GM10248 (cell line): Measurements from ENCODE around the gene YEATS4.

ENCODE experiments used
- CTCF ChIA-PET: fragments of 300-600 bp; sonication (Branson Sonifier 250); formaldehyde crosslinking; extraction: SDS; loops from one replicate; lab custom pipeline; 2021; ENCODE audit warnings: antibody characterized with exemption; lab: Yijun Ruan, JAX
- POLR2A ChIA-PET: fragments of 350-650 bp; sonication (Branson Sonifier 250); formaldehyde crosslinking; extraction: SDS; loops from one replicate; lab custom pipeline; 2020; ENCODE audit warnings: antibody characterized with exemption; lab: Yijun Ruan, JAX
- DNase-seq: peaks from one replicate; pipeline ENCODE4 v3.0.0; 2012; ENCODE audit errors: extremely low spot score
- TF ChIP-seq, protein P1 (sequence below): IDR thresholded peaks from 2 replicates; pipeline ENCODE4 v1.5.1; 2012; ENCODE audit warnings: mild to moderate bottlenecking, low read depth; ENCODE audit errors: extremely low read depth, missing control alignments, control extremely low read depth

Gene YEATS4

GRCh38 chr12:69354556-69355187 is 4.9 kb upstream of the YEATS4 start:
- DNase-seq = no peak
- TF ChIP-seq, protein P1, sequence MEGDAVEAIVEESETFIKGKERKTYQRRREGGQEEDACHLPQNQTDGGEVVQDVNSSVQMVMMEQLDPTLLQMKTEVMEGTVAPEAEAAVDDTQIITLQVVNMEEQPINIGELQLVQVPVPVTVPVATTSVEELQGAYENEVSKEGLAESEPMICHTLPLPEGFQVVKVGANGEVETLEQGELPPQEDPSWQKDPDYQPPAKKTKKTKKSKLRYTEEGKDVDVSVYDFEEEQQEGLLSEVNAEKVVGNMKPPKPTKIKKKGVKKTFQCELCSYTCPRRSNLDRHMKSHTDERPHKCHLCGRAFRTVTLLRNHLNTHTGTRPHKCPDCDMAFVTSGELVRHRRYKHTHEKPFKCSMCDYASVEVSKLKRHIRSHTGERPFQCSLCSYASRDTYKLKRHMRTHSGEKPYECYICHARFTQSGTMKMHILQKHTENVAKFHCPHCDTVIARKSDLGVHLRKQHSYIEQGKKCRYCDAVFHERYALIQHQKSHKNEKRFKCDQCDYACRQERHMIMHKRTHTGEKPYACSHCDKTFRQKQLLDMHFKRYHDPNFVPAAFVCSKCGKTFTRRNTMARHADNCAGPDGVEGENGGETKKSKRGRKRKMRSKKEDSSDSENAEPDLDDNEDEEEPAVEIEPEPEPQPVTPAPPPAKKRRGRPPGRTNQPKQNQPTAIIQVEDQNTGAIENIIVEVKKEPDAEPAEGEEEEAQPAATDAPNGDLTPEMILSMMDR = no peak
- CTCF ChIA-PET = interaction anchor here (1.7 to 2.0 kb wide), 2 partner anchors 216 to 285 kb away, joined by 4 to 12 read pairs; no protein-coding TSS in a partner anchor
- POLR2A ChIA-PET = no interaction called here

- CTCF ChIA-PET = interaction anchor here (4.0 kb wide), 1 partner anchor 215 kb away, joined by 61 read pairs; no protein-coding TSS in a partner anchor
- no peak for DNase-seq
- POLR2A ChIA-PET = no interaction called here
Observed at GRCh38 chr12:69355363-69356028, 4.0 kb upstream of the YEATS4 start.

DNA sequence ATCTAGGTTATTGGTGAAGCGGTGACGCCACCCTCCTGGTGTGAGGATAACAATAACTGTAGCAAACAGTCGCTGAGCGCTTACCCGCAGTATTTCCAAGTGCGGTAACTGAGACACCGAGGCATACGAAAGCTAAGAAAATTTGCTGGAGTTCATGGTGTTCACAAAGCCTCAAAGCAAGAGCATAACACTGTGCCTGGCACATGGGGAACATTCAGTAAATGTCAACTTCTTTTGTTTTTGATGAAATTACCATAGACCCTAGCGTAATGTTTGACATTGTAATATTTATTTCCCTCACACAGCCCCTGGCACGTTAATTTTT is 767 bp downstream of the YEATS4 start:
- CTCF ChIA-PET = no interaction called here
- TF ChIP-seq, protein P1 = no peak
- POLR2A ChIA-PET = interaction anchor here (0.6 to 1.0 kb wide), 2 partner anchors 202 to 280 kb away, joined by 3 to 4 read pairs; no protein-coding TSS in a partner anchor
- no peak for DNase-seq

More at GRCh38 chr12:69355363-69356028, 4.0 kb upstream of the YEATS4 start:
- TF ChIP-seq, protein P1 = no peak

- POLR2A ChIA-PET = no interaction called here
- TF ChIP-seq, protein P1 = no peak
- DNase-seq = no peak
- CTCF ChIA-PET = interaction anchor here (0.7 to 1.5 kb wide), 3 partner anchors 9 to 374 kb away, joined by 3 to 6 read pairs (median 3); no protein-coding TSS in a partner anchor
Observed at GRCh38 chr12:69366796-69367195, 7.3 kb downstream of the YEATS4 start.

DNA sequence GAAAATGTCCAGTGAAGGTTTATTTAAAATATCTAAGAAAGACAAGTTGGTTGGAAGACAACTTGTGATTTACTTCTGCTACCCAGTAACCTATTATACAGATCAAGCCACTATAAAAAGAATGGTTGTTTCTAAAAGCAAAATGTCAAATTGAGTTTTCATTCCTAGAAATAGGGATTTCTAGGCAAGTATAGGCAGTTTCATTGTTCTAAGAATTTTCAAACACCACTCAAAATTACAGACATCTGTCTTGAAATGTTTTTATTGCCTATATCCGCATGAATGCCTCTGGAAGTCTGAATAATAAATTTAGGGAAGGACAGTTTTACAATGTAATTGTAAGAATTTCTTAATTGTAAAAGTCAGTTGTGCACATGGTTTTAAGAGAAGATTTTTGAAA is 8.6 kb downstream of the YEATS4 start:
- DNase-seq = no peak
- ChIA-PET CTCF (interaction anchor here (0.9 to 1.5 kb wide), 5 partner anchors 9 to 272 kb away, joined by 3 to 6 read pairs (median 4); no protein-coding TSS in a partner anchor), POLR2A (no interaction called here)
- TF ChIP-seq, protein P1 = no peak

- no peak for DNase-seq
- TF ChIP-seq, protein P1 = no peak
- POLR2A ChIA-PET = no interaction called here
- CTCF ChIA-PET = interaction anchor here (1.4 kb wide), 1 partner anchor 188 kb away, joined by 4 read pairs; no protein-coding TSS in a partner anchor
Observed at GRCh38 chr12:69383074-69383473, 23.5 kb downstream of the YEATS4 start.
